Effector CD4-positive, alpha-beta T cell (primary cell): ENCODE data around the gene VPS33B.

Experiments used
- DNase-seq: peaks from one replicate; pipeline ENCODE4 v3.0.0-alpha.2; 2020

The VPS33B gene

GRCh38 chr15:90972133-90972532, 50.3 kb downstream of the VPS33B start:
- no peak for DNase-seq

GRCh38 chr15:90970274-90970673, 52.1 kb downstream of the VPS33B start:
- DNase-seq = no peak

- DNase-seq = no peak
These were observed 54.0 kb downstream of the VPS33B start for GRCh38 chr15:90968434-90968833.

- DNase-seq = no peak
These were observed 55.2 kb downstream of the VPS33B start for GRCh38 chr15:90967206-90967605.

- no peak for DNase-seq
These were observed 56.1 kb downstream of the VPS33B start for GRCh38 chr15:90966262-90966661.

GRCh38 chr15:90962021-90962420, 60.4 kb downstream of the VPS33B start:
- DNase-seq = no peak

GRCh38 chr15:90960298-90961091, 61.9 kb downstream of the VPS33B start:
- no peak for DNase-seq

GRCh38 chr15:90959894-90960293, 62.5 kb downstream of the VPS33B start:
- DNase-seq = no peak

- no peak for DNase-seq
These were observed 63.3 kb downstream of the VPS33B start for GRCh38 chr15:90959028-90959595.

- no peak for DNase-seq
These were observed 64.6 kb downstream of the VPS33B start for GRCh38 chr15:90957791-90958190.

GRCh38 chr15:90957031-90957790, 65.2 kb downstream of the VPS33B start:
- DNase-seq = no peak

- DNase-seq = peak; percentile 54
These were observed 65.9 kb downstream of the VPS33B start for GRCh38 chr15:90956274-90957030.

GRCh38 chr15:90955624-90956273, 66.6 kb downstream of the VPS33B start:
- no peak for DNase-seq

GRCh38 chr15:90954712-90955623, 67.4 kb downstream of the VPS33B start, which contains the start of gene RCCD1:
Gene RCCD1 (plus strand): TSS chr15:90954884. CDS start chr15:90956735, 1,851 bp downstream.
- peak; percentile 87 for DNase-seq

GRCh38 chr15:90953947-90954711, 68.3 kb downstream of the VPS33B start:
- no peak for DNase-seq

GRCh38 chr15:90952901-90953677, 69.3 kb downstream of the VPS33B start:
- DNase-seq = no peak

- no peak for DNase-seq
These were observed 71.7 kb downstream of the VPS33B start for GRCh38 chr15:90950676-90951075.

GRCh38 chr15:90949979-90950675, 72.3 kb downstream of the VPS33B start:
- no peak for DNase-seq
